Prostate gland (tissue), 2 donors: Measurements from ENCODE around the gene CCDC148.

Experiments
- CTCF ChIP-seq, 4 experiments: fragments of 200-600 bp in 2 of 4; fragments of 450-650 bp in 2 of 4; sonication (generic) in 2 of 4; IDR thresholded peaks; 1 replicate in 3 of 4; 2 replicates in 1 of 4; pipeline ENCODE4 v1.5.1; 2016 to 2019; ENCODE audit warnings: antibody characterized with exemption in 4 of 4, mild to moderate bottlenecking in 2 of 4, moderate library complexity in 2 of 4
- POLR2A ChIP-seq: fragments of 450-650 bp; IDR thresholded peaks from one replicate; pipeline ENCODE4 v1.6.1; 2016; ENCODE audit warnings: antibody characterized with exemption, mild to moderate bottlenecking
- POLR2AphosphoS5 ChIP-seq: sonication (generic); formaldehyde crosslinking; IDR thresholded peaks from one replicate; pipeline ENCODE4 v1.6.1; 2017; ENCODE audit warnings: antibody characterized with exemption

GRCh38 chr2:158456309-158457066, at the start of gene CCDC148, which contains the start of gene PKP4:
- TF ChIP-seq CTCF (IDR thresholded peaks at IDR 0.05) = peak in 2 of 4 experiments; percentile 27 to 38
- TF ChIP-seq POLR2A = peak; percentile 79
- TF ChIP-seq POLR2AphosphoS5 = peak; percentile 72
